HG02610 (cell line): ENCODE measurements around the gene PIK3R6.
A peak's percentile ranks its signal among the peaks of the same experiment; 100 is the strongest.
"Not testable (repeated sequence)": the region's sequence is repeated elsewhere in the genome, so short reads cannot be mapped to it uniquely, and the experiment has no call there.

Source experiments
- ATAC-seq: cut with Tn5 transposase; IDR thresholded peaks from one replicate; pipeline ENCODE4 v1.9.1; 2021; ENCODE audit warnings: mild to moderate bottlenecking, moderate library complexity; ENCODE audit not compliant: unreplicated experiment

The PIK3R6 gene

GRCh38 chr17:8873801-8874715, 6.6 kb upstream of the PIK3R6 start:
- ATAC-seq, result no peak

GRCh38 chr17:8872705-8873435, 5.4 kb upstream of the PIK3R6 start:
- ATAC-seq, result no peak

GRCh38 chr17:8872036-8872704, 4.7 kb upstream of the PIK3R6 start:
- ATAC-seq, result no peak

- ATAC-seq, result no peak
These were observed 3.7 kb upstream of the PIK3R6 start for GRCh38 chr17:8871081-8871581.

- ATAC-seq, result no peak
These were observed 3.0 kb upstream of the PIK3R6 start for GRCh38 chr17:8870406-8871040.

GRCh38 chr17:8869114-8869815, 1.8 kb upstream of the PIK3R6 start:
- ATAC-seq, result peak; percentile 8

- ATAC-seq, result peak; percentile 74
These were observed 1.1 kb upstream of the PIK3R6 start for GRCh38 chr17:8868529-8868951.

GRCh38 chr17:8868092-8868491, 618 bp upstream of the PIK3R6 start:
- ATAC-seq, result no peak

- no peak for ATAC-seq
These were observed 1.7 kb downstream of the PIK3R6 start for GRCh38 chr17:8865811-8866210.

- ATAC-seq, result no peak
These were observed 2.1 kb downstream of the PIK3R6 start for GRCh38 chr17:8865385-8865784.

GRCh38 chr17:8862213-8863056, 5.0 kb downstream of the PIK3R6 start:
- no peak for ATAC-seq

GRCh38 chr17:8861495-8862181, 5.8 kb downstream of the PIK3R6 start:
- no peak for ATAC-seq

GRCh38 chr17:8859804-8860430, 7.6 kb downstream of the PIK3R6 start:
- ATAC-seq, result no peak

- ATAC-seq, result peak; percentile 19
These were observed 8.3 kb downstream of the PIK3R6 start for GRCh38 chr17:8859027-8859803.

GRCh38 chr17:8857919-8858318, 9.6 kb downstream of the PIK3R6 start:
- ATAC-seq, result peak; percentile 48

- ATAC-seq, result no peak
These were observed 10.5 kb downstream of the PIK3R6 start for GRCh38 chr17:8856869-8857575.

GRCh38 chr17:8856205-8856603, 11.3 kb downstream of the PIK3R6 start:
- not testable (repeated sequence) for ATAC-seq
